HG02840 (cell line): Measurements from ENCODE around the gene GLUD1.
"Not testable (repeated sequence)": the region's sequence is repeated elsewhere in the genome, so short reads cannot be mapped to it uniquely, and the experiment has no call there.

Source experiments
- ATAC-seq: cut with Tn5 transposase; IDR thresholded peaks from one replicate; pipeline ENCODE4 v1.9.1; 2021; ENCODE audit warnings: mild to moderate bottlenecking, moderate library complexity, moderate number of reproducible peaks; ENCODE audit not compliant: unreplicated experiment, low FRiP score

Gene GLUD1

DNA sequence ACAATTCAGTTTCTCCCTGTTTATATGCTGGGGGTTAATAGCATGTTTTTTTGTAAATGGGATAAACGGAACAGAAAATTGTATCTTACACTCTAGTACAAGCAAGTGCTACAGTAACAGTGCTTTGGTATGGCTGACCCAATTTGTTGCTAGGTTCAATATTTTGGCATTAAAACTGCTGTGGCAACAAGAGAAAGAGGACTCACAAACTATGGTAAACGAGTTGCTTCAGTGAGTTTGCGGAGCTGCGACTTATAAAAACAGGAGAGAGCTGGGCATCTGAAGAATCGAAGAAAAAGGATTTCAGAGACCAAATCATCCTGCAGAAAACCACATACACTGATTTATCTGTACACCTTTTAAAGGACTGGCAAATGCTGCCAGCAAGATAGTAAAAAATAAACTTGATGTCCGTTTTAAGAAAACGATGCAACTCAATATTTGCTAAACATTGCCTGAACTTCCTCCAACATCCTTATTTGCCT, 2.2 kb downstream of the GLUD1 start:
- ATAC-seq: no peak

DNA sequence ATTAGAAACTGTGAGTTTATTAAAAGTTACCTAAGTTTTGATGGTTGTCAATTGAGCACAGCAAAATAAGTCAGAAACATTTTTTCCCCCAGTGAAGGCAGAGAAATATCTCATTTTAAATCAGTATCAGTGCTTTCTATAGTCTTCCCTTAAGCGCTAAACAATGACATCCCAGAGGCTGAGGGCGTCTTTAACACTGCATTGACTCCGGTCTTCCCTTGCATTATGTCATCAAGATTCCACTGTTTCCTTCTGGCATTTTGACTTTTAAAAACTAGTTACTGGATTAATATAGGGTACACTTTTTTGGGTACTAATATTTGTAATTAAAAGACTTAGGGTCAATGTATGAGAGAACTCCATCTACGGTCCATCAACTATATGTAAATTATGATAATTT, 3.9 kb downstream of the GLUD1 start:
- ATAC-seq: no peak

DNA sequence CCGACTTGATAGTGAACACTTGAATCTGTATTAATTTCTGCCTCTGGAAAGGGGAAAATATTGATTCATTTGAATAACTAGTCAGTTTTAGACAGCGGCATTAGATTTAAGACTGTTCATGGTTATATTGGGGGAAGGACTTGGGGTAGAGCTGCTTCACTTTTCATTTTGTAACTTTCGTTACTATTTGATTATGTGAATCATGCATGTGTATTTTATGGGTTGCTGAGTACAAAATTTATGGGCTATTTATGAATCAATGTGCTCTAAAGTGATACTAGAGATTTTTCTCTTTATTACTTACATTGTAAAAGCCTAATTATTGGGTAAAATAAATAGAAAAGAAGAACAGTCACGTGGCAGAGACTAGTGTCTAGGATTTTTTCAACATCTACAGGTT, 4.9 kb downstream of the GLUD1 start:
- ATAC-seq: no peak

DNA sequence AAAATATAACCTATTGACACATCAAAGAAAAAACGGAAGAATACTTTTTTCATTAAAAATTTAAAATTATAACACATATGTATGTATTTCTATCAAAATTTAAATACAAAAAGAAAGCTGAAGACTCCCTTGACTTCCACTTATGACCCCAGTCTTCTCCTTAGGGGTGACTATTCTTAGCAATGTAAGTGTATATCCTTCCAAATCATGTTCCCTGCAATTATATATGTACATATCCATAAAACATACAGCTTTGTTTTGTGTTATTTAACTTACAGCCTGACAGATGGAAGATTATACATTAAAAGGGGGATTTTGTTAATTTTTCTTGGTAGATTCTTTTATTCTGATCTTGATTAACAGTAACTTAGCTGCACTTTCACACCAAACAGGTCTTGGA, 9.1 kb downstream of the GLUD1 start:
- no peak for ATAC-seq

DNA sequence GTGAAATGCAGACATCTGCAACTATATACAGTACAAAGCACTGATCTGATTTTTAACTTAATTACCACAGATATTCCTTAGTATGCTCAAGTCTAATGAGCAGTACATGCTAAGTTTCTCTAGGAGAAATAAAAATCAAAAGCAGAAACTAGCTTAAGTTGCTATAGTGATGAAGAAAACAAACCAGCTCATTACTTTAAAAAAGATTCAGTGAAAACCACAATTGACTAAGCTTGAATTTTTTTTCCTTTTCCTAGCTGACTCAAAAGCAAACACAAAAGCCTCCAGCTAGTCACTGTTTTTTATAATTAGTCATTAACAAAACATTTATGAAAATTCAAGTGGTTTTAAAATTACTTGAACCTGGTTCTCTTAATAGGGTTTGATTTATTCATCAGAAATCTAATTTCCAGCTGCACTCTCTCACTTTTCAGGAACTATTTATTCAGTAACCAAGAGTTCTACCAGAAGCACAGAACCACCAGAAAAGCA, 10.3 kb downstream of the GLUD1 start:
- peak; percentile 73 for ATAC-seq

DNA sequence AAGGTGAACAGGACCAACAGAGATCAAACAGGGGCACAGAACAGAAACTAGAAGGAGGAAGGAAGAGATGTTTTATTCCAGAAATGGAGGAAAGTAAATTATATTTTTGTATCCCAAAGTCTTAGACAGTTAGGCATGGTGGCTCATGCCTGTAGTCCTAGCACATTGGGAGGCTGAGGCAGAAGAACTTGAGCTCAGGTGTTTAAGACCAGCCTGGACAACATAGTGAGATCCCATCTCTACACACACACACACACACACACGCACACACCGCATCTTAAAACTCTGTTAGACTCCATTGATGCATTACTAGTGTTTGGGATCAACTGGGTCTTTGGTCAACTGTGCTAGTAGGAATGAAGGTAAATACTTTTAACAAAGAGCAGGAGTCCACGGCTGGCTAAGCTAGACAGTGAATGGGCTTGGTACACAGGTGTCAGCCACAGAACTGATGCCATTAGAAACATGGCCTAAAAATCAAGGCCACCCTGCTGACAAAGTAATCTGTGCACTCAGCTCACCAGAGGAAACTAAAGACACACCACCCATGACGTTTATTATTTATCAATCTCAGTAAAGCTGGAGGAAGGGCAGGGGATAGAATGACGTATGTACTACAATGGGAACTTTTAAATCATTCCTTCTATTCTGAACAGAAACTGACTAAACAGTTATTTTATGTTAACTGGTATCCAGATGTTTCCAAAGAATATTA, 10.9 kb downstream of the GLUD1 start:
- ATAC-seq: peak; percentile 22

DNA sequence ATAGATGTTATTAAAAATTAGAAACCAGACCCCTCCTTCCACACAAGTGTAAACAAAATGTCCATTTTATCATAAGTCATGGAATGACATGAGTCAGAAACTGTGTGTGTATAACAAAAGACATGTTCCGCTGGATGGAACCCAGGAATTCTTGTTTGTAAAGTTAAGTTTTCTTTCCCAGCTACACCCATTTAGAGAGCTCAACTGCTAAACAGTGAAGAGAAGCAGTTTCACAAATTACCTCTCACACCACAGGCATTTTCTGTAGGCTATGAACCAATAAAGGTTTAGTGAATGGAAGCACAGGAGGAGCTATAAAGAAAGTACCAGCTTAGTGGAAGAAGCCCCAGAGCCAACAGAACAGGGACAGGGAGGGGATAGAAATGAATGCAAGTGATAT, 12.4 kb downstream of the GLUD1 start:
- ATAC-seq: not testable (repeated sequence)

DNA sequence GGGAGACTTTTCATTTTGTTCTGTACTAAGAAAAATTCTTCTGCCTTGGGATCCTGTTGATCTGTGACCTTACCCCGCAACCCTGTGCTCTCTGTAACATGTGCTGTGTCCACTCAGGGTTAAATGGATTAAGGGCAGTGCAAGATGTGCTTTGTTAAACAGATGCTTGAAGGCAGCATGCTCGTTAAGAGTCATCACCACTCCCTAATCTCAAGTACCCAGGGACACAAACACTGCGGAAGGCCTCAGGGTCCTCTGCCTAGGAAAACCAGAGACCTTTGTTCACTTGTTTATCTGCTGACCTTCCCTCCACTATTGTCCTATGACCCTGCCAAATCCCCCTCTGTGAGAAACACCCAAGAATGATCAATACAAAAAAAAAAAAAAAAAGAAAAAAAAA, 13.1 kb downstream of the GLUD1 start:
- not testable (repeated sequence) for ATAC-seq

DNA sequence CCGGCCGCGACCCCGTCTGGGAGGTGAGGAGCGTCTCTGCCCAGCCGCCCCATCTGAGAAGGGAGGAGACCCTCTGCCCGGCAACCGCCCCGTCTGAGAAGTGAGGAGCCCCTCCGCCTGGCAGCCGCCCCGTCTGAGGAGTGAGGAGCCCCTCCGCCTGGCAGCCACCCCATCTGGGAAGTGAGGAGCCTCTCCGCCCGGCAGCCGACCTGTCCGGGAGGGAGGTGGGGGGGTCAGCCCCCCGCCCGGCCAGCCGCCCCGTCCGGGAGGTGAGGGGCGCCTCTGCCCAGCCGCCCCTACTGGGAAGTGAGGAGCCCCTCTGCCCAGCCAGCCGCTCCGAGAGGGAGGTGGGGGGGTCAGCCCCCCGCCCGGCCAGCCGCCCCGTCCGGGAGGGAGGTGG, 14.0 kb downstream of the GLUD1 start:
- ATAC-seq: not testable (repeated sequence)

DNA sequence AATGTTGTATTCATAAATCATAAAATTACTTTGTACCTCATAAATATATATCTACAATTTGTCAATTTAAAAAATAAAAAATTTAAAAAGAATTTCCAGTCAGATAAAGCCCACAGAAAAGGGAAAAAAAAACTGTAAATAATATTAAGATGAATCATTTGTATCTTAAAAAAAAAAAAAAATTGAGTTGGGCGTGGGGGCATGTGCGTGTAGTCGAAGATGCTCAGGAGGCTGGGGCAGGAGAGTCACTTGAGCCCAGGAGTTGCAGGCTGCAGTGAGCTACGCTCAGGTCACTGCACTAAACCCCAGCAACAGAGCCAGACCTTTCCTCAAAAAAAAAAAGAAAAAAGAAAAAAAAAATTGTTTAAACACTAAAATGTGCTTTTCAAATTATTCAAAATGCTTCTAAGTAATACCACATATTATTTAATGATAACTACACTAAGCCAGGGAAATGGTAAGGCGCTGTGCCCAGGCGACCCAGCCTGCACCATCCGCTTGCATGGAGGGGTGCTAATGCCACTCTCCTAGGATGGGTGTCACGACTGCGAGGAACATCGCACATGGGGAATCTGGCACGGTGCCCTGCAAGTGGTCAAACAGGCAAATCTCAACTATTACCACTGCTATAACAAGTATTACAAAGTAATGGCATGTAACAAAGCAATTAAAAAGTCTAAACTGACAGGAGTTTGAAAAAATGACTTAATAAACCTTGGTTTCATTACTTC, 15.4 kb downstream of the GLUD1 start:
- ATAC-seq: no peak

DNA sequence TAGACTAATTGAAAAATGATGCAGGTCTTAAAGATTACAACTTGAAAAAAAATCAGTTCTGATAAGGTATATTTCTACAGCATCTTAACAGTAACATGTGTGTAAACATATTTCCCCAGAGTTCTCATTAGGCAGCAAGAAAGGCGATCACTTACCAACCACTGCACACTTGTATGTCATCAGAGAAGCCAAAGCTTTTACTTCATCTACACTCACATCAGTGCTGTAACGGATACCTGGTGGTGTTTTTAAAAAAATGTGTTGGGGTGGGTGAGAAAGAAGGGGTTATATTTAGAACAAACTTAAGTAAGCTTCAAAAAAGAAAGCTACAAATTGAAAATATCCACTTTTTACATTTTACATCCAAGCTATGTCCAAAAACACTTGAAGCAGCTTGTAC, 18.2 kb downstream of the GLUD1 start:
- not testable (repeated sequence) for ATAC-seq

DNA sequence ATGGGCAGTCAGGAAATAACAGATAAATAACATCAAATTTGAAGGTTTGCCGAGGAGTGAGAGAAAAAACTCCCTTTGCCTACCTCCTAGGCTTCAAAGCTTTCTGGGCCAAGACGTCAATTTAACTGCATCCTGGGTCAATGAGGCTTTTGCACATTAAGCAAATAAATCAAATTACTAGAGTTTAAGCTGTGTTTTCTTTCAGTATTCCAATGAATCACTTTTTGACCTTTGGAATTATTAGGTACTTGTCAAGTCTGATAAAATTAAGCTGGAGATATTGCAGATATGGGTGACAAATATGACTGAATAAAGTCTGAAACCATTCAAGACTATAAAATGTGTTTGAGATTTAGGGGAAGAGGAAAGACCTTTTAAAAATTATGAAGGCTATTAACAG, 22.2 kb downstream of the GLUD1 start:
- no peak for ATAC-seq

DNA sequence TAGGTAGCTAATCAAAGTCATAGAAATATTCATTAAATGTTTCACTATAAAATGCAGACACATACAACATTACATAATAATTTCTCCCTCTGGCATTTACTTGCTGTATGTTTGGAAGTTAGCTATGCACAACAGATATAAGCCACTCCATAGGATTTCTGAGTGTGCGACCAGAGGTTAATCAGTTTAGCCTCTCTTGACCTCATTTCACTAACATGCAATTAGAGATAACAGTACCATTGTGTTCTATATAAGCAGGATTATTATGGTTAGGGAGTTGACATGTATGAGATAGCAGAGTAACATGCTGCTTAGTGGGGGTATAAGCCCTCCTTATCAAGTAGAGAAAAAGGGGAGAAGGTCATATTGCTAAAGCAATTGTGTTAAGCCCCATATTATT, 26.4 kb downstream of the GLUD1 start:
- no peak for ATAC-seq

DNA sequence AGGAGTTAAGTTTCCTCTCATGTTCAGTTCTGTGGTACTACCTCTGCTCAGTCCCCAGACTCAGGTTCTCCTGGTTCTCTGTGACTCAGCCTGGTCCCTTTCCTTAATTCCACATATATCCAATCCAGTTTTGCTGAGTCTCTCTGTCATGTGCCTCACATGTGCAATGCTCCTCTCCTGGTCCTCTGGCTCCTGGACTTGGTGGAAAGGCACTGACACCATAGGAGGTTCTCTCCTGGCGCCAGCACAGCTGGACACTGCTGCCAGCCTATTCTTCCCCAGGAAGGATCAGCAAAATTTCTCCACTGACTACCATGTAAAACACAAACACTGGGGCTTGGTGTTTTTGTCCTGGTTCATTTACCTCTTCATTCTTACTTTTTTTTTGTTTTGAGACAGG, 27.8 kb downstream of the GLUD1 start:
- no peak for ATAC-seq

DNA sequence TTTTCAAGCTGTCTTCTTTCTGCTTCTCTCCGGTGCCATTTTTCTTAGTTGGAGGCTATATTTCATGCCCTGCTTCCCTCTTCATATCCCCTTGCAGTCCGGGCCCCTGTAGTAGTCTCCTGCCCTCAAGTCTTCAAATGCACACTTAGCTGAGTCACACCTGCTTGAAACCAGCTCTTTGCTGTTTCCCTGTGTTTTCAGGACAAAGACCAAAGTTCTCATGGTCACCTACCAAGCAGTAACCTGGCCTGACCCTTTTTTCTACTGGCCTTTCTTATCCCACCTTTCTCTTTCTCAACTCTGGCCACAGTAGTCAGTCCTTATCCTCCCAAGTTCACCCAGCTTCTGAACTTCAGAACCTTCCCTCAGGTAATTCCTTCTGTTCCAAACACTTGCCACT, 28.5 kb downstream of the GLUD1 start:
- ATAC-seq: no peak

DNA sequence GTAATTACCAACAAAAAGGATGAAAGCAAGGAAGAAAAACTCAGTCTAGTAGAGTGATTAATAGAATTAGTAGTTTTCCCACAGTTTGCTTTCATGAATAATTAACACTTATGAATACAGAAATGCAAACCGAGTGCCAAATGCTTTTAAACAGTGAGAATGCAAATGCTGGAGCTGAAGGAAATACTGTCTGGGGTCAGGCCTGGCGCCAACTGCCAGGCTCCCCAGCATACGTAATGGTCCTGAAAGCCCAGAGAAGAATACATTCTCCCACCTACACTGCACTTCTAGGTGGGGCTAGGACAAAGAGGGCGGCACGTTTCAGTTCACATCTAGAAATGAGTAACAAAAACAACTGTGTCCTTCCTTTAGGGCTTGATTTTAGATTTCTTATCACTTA, 30.0 kb downstream of the GLUD1 start:
- ATAC-seq: no peak

DNA sequence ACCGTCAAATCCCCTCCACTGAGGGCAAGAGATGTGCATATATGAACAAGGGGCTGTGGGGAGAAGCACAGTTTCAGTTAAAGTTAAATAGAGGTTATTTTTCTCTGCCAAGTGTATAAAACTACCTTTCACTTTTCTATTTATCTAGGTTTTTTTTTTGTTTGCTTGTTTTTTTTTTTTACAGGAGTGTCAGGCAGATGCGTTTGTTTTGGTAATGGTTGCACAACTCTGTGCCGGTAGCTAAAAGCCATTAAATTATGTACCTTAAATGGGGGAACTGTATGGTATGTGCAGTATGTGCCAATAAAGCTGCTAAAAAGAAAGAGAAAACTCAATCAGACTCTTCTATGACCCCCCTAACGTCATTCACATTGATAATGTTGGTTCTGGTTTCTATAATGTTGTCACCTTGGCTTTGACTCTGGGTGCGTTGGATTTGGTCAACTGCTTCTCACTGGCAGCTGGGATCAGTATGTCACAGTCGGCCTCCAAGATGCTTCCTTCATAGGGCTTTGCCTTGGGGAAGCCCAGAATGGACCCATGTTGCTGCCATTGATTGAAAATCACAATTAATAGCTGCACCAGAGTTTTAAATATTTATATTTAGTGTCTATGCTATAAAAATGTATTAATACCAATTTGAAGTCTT, 34.2 kb downstream of the GLUD1 start:
- ATAC-seq: no peak

DNA sequence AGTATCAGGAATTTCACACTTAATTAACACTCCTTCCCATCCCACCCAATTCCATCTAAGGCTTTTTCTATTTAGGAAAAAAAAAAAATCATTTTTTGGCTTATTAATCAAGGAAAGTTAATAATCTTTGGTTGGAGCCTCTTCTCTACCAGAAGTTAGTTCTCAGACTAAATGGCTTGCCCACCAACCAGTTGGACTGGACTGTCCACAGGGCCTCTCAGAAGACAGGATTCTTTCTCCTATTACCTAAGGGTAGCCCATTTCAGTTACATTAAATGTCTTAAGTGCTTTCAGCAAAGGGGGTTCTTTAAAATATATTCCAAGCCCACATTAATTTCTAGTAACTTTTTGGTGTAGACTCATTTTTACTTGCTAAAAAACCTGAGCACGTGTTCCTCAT, 35.2 kb downstream of the GLUD1 start:
- no peak for ATAC-seq

DNA sequence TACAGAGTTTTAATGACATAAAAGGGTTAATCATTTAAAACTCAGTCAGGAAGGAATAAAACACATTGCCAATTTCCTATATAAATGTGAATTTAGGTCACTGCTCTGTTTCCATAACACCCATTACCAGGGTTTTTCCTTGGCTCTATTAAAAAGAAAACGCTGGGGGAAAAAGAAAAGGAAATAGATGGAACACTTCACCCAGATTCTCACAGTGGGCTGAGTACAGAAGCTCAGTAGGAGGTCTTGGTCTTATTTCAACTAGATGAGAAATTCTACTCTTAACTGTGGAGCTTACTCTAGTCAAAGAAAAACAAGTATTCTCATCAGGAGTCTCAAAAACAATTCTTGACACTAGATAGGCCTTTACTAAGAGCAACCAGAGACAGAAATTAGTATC, 36.5 kb downstream of the GLUD1 start:
- no peak for ATAC-seq

DNA sequence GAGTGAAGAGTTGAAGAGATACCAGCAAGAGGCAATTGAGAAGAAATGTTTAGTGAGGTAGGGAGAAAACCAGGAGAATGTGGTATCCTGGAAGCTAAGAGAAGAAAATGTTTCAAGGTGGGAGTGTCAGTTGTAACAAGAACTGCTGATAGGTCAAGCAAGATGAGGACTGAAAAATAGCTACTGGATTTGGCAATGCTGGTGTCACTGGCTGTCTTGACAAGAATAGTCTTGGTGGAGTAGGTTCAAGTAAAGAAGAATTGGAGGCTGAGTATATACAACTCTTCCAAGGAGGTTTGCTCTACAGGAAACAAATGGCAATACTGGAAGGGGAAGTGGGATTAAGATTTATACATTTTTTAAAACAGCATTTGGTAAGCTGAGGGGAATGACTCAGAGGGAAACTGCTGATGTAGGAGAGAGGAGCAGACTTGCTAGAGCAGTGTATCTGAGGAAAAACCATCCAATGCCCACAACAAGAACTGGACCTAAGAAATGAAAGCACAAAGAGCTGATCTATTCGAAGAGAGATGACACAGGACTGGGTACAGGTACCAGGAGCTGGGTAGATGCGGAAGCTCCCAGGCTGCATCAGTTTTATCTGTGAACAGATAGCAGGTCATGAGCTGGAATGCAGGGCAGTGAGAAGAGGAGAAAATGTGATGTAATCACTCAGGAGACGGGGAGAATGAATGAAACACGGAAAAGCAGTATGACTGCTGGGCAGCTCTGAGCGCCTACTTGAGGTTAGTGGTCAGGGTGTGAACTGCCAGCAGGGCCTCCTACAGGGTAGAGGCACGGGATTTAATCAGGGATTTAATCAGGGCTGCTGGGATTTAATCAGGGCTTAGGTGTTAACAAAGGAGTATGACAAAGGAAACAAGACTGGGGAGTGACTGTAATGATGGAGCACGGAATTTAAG, 40.0 kb downstream of the GLUD1 start:
- no peak for ATAC-seq
